Neural cell (in vitro differentiated cells): ENCODE data around the gene PUS10. TPM values are rescaled to one million over a fixed set of nuclear protein-coding genes. Genes with fewer than 3 reads are reported as not detected.

Experiments used
- H2AFZ ChIP-seq: fragments of 200-600, 300-800 bp; sonication (generic), shearing (Covaris generic); 2 replicates; pipeline ENCODE4 v1.6.0; 2014; ENCODE audit warnings: low read depth, mild to moderate bottlenecking, antibody characterized with exemption, low read length, moderate library complexity
- H3F3A ChIP-seq: fragments of 200-600 bp; shearing (Covaris generic); 2 replicates; pipeline ENCODE4 v1.6.1; 2016; ENCODE audit warnings: mild to moderate bottlenecking, moderate library complexity, mixed read lengths, antibody characterized with exemption, low read length; ENCODE audit not compliant: insufficient read depth, poor library complexity, severe bottlenecking
- H3K27ac ChIP-seq: fragments of 200-600, 300-800 bp; sonication (generic), shearing (Covaris generic); 2 replicates; pipeline ENCODE4 v1.5.1; 2014; ENCODE audit warnings: mild to moderate bottlenecking, low read length, moderate library complexity
- H3K27me3 ChIP-seq: fragments of 300-800, 200-600 bp; sonication (generic), shearing (Covaris generic); 2 replicates; pipeline ENCODE4 v1.6.0; 2014; ENCODE audit warnings: mild to moderate bottlenecking, low read depth, low read length, moderate library complexity; ENCODE audit not compliant: insufficient read depth
- H3K36me3 ChIP-seq: fragments of 300-800, 200-600 bp; sonication (generic), shearing (Covaris generic); 2 replicates; pipeline ENCODE4 v1.5.1; 2014; ENCODE audit warnings: mild to moderate bottlenecking, antibody characterized with exemption, low read length, moderate library complexity; ENCODE audit not compliant: insufficient read depth
- H3K4me2 ChIP-seq: fragments of 300-800, 200-600 bp; sonication (generic), shearing (Covaris generic); 2 replicates; pipeline ENCODE4 v1.6.0; 2014; ENCODE audit warnings: mild to moderate bottlenecking, low read length
- H3K4me3 ChIP-seq: fragments of 300-800, 200-600 bp; sonication (generic), shearing (Covaris generic); 2 replicates; pipeline ENCODE4 v1.5.1; 2014; ENCODE audit warnings: mild to moderate bottlenecking, low read length, moderate library complexity
- H3K79me2 ChIP-seq: fragments of 200-600 bp; shearing (Covaris generic); replicated peaks from 2 replicates; pipeline ENCODE4 v1.6.0; 2014; ENCODE audit warnings: mild to moderate bottlenecking, low read length, moderate library complexity; ENCODE audit not compliant: insufficient read depth
- H3K9ac ChIP-seq: fragments of 300-800, 200-600 bp; sonication (generic), shearing (Covaris generic); 2 replicates; pipeline ENCODE4 v1.6.1; 2016; ENCODE audit warnings: mild to moderate bottlenecking, low read length, mixed read lengths
- H3K9me2 ChIP-seq: fragments of 200-600 bp; shearing (Covaris generic); 2 replicates; pipeline ENCODE4 v1.6.1; 2016; ENCODE audit warnings: mild to moderate bottlenecking, low read length, mixed read lengths; ENCODE audit not compliant: insufficient read depth
- H3K9me3 ChIP-seq: fragments of 200-600, 300-800 bp; sonication (generic), shearing (Covaris generic); 2 replicates; pipeline ENCODE4 v1.6.1; 2016; ENCODE audit warnings: mild to moderate bottlenecking, mixed run types, low read length, moderate library complexity, mixed read lengths
- H4K20me1 ChIP-seq: fragments of 200-600 bp; shearing (Covaris generic); 2 replicates; pipeline ENCODE4 v1.6.1; 2016; ENCODE audit warnings: mild to moderate bottlenecking, mixed run types; ENCODE audit not compliant: insufficient read depth
- EP300 ChIP-seq: fragments of 450-650 bp; conservative IDR thresholded peaks from 2 replicates; pipeline ENCODE4 v1.6.1; 2014; ENCODE audit warnings: antibody characterized with exemption, mild to moderate bottlenecking, moderate library complexity; ENCODE audit not compliant: poor library complexity, severe bottlenecking
- EZH2 ChIP-seq: fragments of 200-600, 300-800 bp; shearing (Covaris generic), sonication (generic); IDR thresholded peaks from 2 replicates; pipeline ENCODE4 v1.6.1; 2014; ENCODE audit warnings: antibody characterized with exemption, low read length, borderline replicate concordance, mild to moderate bottlenecking; ENCODE audit not compliant: insufficient read depth, poor library complexity, severe bottlenecking
- MXI1 ChIP-seq: fragments of 450-650 bp; conservative IDR thresholded peaks from 2 replicates; pipeline ENCODE4 v1.6.1; 2014; ENCODE audit warnings: antibody characterized with exemption, mild to moderate bottlenecking; ENCODE audit not compliant: poor library complexity, severe bottlenecking
- POLR2AphosphoS5 ChIP-seq: IDR thresholded peaks from 2 replicates; pipeline ENCODE4 v1.6.1; 2012
- REST ChIP-seq: IDR thresholded peaks from 2 replicates; pipeline ENCODE4 v1.6.1; 2012; ENCODE audit warnings: borderline replicate concordance
- SMC3 ChIP-seq: fragments of 450-650 bp; conservative IDR thresholded peaks from 2 replicates; pipeline ENCODE4 v1.6.1; 2014; ENCODE audit warnings: antibody characterized with exemption, mild to moderate bottlenecking, moderate library complexity; ENCODE audit not compliant: poor library complexity
- TAF1 ChIP-seq: IDR thresholded peaks from 2 replicates; pipeline ENCODE4 v1.6.1; 2012; ENCODE audit warnings: low read depth
- polyA plus RNA-seq: library from polyadenylated mRNA; depleted of rRNA; stranded (reverse); fragments of >200 nt; gene quantifications from 2 replicates; pipeline ENCODE4 v1.2.3, GENCODE V29; 2014

The PUS10 gene
- polyA plus RNA-seq, 1 donor from 2014 or later, result 3.5 TPM

GRCh38 chr2:61011678-61012077 is 6.4 kb downstream of the PUS10 start:
- H3K4me3 ChIP-seq, result no peak overlapping the region
- H3K9me2 ChIP-seq, result no peaks in the 10 kb centered on the region
- H3K9me3 ChIP-seq, result no peaks in the 10 kb centered on the region
- no peaks in the 10 kb centered on the region for H3K79me2 ChIP-seq
- TF ChIP-seq REST, result no peak
- TF ChIP-seq TAF1, result no peak
- no peak for TF ChIP-seq MXI1
- H3K27me3 ChIP-seq, result no peaks in the 10 kb centered on the region
- H3K27ac ChIP-seq, result no peak overlapping the region
- H3K4me2 ChIP-seq, result no peak overlapping the region
- H3F3A ChIP-seq, result no peaks in the 10 kb centered on the region
- no peak overlapping the region for H3K9ac ChIP-seq
- no peaks in the 10 kb centered on the region for H3K36me3 ChIP-seq
- no peaks in the 10 kb centered on the region for H4K20me1 ChIP-seq
- no peak overlapping the region for H2AFZ ChIP-seq

- Histone ChIP-seq H3K4me2 (no peak overlapping the region), H3K27ac (no peak overlapping the region), H3K79me2 (no peaks in the 10 kb centered on the region), H3K27me3 (no peaks in the 10 kb centered on the region), H3K9ac (no peak overlapping the region), H3K9me2 (no peaks in the 10 kb centered on the region), H3K4me3 (no peak overlapping the region), H3K36me3 (no peaks in the 10 kb centered on the region), H2AFZ (no peak overlapping the region), H3F3A (no peaks in the 10 kb centered on the region), H3K9me3 (no peaks in the 10 kb centered on the region), H4K20me1 (no peaks in the 10 kb centered on the region)
- TF ChIP-seq REST, result no peak
- no peak for TF ChIP-seq MXI1
- TF ChIP-seq EP300, result no peak
- no peak for TF ChIP-seq EZH2
- no peak for TF ChIP-seq TAF1
- TF ChIP-seq POLR2AphosphoS5, result no peak
- no peak for TF ChIP-seq SMC3
Measured at GRCh38 chr2:61009355-61009754, 8.7 kb downstream of the PUS10 start.
